Measurements from ENCODE around the gene OR2Y1. TPM values are rescaled to one million over a fixed set of nuclear protein-coding genes. Genes with fewer than 3 reads are reported as not detected.
"Not testable (repeated sequence)": the region's sequence is repeated elsewhere in the genome, so short reads cannot be mapped to it uniquely, and the experiment has no call there.

OR2Y1 gene
- polyA plus RNA-seq (ENCODE audit: insufficient read length) = not detected

- no peak for DNase-seq (ENCODE audit: low read depth)
These were observed at the start of gene OR2Y1 for GRCh38 chr5:180739958-180740357. OR2Y1 (minus strand) TSS chr5:180740058; CDS start chr5:180740058, 0 bp downstream.

GRCh38 chr5:180788651-180789410 is 49.0 kb upstream of the OR2Y1 start:
- DNase-seq (ENCODE audit: low read depth) = not testable (repeated sequence)

GRCh38 chr5:180787711-180788431 is 48.0 kb upstream of the OR2Y1 start:
- no peak for DNase-seq (ENCODE audit: low read depth)

GRCh38 chr5:180786531-180787398 is 46.9 kb upstream of the OR2Y1 start:
- DNase-seq (ENCODE audit: low read depth) = no peak

- no peak for DNase-seq (ENCODE audit: low read depth)
These were observed 46.0 kb upstream of the OR2Y1 start for GRCh38 chr5:180785794-180786221.

- no peak for DNase-seq (ENCODE audit: low read depth)
These were observed 45.4 kb upstream of the OR2Y1 start for GRCh38 chr5:180785121-180785781.

- DNase-seq (ENCODE audit: low read depth) = no peak
These were observed 44.7 kb upstream of the OR2Y1 start for GRCh38 chr5:180784497-180785097.

- no peak for DNase-seq (ENCODE audit: low read depth)
These were observed 43.6 kb upstream of the OR2Y1 start for GRCh38 chr5:180783340-180784052.

GRCh38 chr5:180782748-180783147 is 42.9 kb upstream of the OR2Y1 start:
- DNase-seq (ENCODE audit: low read depth) = no peak

GRCh38 chr5:180781900-180782326 is 42.1 kb upstream of the OR2Y1 start:
- DNase-seq (ENCODE audit: low read depth) = not testable (repeated sequence)

GRCh38 chr5:180779985-180780610 is 40.2 kb upstream of the OR2Y1 start:
- no peak for DNase-seq (ENCODE audit: low read depth)

GRCh38 chr5:180777475-180777874 is 37.6 kb upstream of the OR2Y1 start:
- no peak for DNase-seq (ENCODE audit: low read depth)

GRCh38 chr5:180776376-180776775 is 36.5 kb upstream of the OR2Y1 start:
- no peak for DNase-seq (ENCODE audit: low read depth)

GRCh38 chr5:180775624-180776023 is 35.8 kb upstream of the OR2Y1 start:
- DNase-seq (ENCODE audit: low read depth) = no peak

- DNase-seq (ENCODE audit: low read depth) = no peak
These were observed 32.0 kb upstream of the OR2Y1 start for GRCh38 chr5:180771839-180772238.

GRCh38 chr5:180769821-180770220 is 30.0 kb upstream of the OR2Y1 start:
- no peak for DNase-seq (ENCODE audit: low read depth)

- DNase-seq (ENCODE audit: low read depth) = no peak
These were observed 15.7 kb upstream of the OR2Y1 start for GRCh38 chr5:180755601-180756000.

GRCh38 chr5:180744253-180744652 is 4.4 kb upstream of the OR2Y1 start:
- no peak for DNase-seq (ENCODE audit: low read depth)

- no peak for DNase-seq (ENCODE audit: low read depth)
These were observed 2.9 kb upstream of the OR2Y1 start for GRCh38 chr5:180742727-180743126.

GRCh38 chr5:180740953-180741352 is 1.1 kb upstream of the OR2Y1 start:
- DNase-seq (ENCODE audit: low read depth) = not testable (repeated sequence)
